ENCODE results near the gene AHDC1.
"Not testable (repeated sequence)": the region's sequence is repeated elsewhere in the genome, so short reads cannot be mapped to it uniquely, and the experiment has no call there.

AHDC1 gene

GRCh38 chr1:27545271-27545670, 58.7 kb downstream of the AHDC1 start:
- peaks cover 39% of the 10 kb centered on the region for H3K4me1 ChIP-seq (ENCODE audit: control insufficient read depth, insufficient read depth, low read length, poor library complexity, severe bottlenecking)
- 86 to 90% methylated on average over 3 to 4 of the region's 5 CpGs for WGBS, 2 experiments (ENCODE audit: insufficient coverage in 2 of 2)
- H3K36me3 ChIP-seq (ENCODE audit: control insufficient read depth, insufficient read depth, low read length), result peaks cover 83% of the 10 kb centered on the region
- H3K4me3 ChIP-seq (ENCODE audit: extremely low read depth, insufficient read depth, low read length, poor library complexity, severe bottlenecking), result no peak overlapping the region
- H3K27ac ChIP-seq (ENCODE audit: low read depth, low read length, severe bottlenecking), result no peak overlapping the region
- H3K9me3 ChIP-seq (ENCODE audit: control insufficient read depth, low read length), result no peaks in the 10 kb centered on the region

DNA sequence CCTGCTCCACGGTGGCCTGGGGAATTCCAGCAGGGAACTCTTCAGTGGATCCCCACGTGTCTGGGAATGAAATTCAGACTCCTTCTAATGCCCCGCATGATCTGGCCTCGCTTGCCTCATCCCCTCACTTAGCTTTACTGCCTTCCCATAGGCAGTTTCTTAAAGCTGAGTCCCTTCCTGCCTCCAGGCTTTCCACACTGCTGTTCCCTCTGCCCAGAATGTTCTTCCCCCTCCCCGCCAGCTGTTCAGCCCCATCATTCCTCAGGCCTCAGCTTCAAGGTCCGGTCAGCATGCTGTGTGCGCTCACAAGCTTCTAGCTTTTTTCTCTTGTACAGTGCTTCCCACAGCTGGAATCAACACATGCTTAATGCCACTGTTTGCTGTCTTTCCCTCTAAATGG, 59.1 kb downstream of the AHDC1 start:
- peaks cover 80% of the 10 kb centered on the region for H3K36me3 ChIP-seq (ENCODE audit: control insufficient read depth, insufficient read depth, low read length)
- peaks cover 43% of the 10 kb centered on the region for H3K4me1 ChIP-seq (ENCODE audit: control insufficient read depth, insufficient read depth, low read length, poor library complexity, severe bottlenecking)
- H3K4me3 ChIP-seq (ENCODE audit: extremely low read depth, insufficient read depth, low read length, poor library complexity, severe bottlenecking), result no peak overlapping the region
- no peak overlapping the region for H3K27ac ChIP-seq (ENCODE audit: low read depth, low read length, severe bottlenecking)
- WGBS, 2 experiments (ENCODE audit: insufficient coverage in 2 of 2), result 93% methylated on average over 7 of the region's 7 CpGs
- H3K9me3 ChIP-seq (ENCODE audit: control insufficient read depth, low read length), result no peaks in the 10 kb centered on the region

DNA sequence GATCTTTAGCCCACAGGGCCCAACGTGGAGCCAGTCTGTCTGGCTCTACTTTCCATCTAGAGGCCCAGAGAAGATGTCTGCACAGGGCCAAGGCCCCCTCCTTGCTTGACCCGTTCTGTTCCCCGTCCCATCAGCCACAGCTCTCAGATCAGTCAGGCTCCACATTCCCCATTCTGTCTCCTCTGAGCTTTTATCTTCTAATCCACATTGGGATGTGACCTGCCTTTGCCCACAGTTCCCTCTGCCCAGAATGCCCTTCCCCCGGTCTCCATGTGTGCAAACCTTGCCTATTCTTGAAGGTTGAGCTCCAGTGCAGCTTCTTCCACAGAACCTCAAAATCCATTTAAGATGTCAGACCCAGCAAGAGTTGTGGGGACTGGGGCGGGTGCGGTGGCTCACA, 60.7 kb downstream of the AHDC1 start:
- Histone ChIP-seq H3K4me3 (ENCODE audit: extremely low read depth, insufficient read depth, low read length, poor library complexity, severe bottlenecking) (no peak overlapping the region), H3K27ac (ENCODE audit: low read depth, low read length, severe bottlenecking) (peak overlapping the region; percentile 90), H3K4me1 (ENCODE audit: control insufficient read depth, insufficient read depth, low read length, poor library complexity, severe bottlenecking) (peaks cover 55% of the 10 kb centered on the region), H3K9me3 (ENCODE audit: control insufficient read depth, low read length) (no peaks in the 10 kb centered on the region), H3K36me3 (ENCODE audit: control insufficient read depth, insufficient read depth, low read length) (peaks cover 74% of the 10 kb centered on the region)
- 87 to 90% methylated on average over 6 of the region's 6 CpGs for WGBS, 2 experiments (ENCODE audit: insufficient coverage in 2 of 2)

DNA sequence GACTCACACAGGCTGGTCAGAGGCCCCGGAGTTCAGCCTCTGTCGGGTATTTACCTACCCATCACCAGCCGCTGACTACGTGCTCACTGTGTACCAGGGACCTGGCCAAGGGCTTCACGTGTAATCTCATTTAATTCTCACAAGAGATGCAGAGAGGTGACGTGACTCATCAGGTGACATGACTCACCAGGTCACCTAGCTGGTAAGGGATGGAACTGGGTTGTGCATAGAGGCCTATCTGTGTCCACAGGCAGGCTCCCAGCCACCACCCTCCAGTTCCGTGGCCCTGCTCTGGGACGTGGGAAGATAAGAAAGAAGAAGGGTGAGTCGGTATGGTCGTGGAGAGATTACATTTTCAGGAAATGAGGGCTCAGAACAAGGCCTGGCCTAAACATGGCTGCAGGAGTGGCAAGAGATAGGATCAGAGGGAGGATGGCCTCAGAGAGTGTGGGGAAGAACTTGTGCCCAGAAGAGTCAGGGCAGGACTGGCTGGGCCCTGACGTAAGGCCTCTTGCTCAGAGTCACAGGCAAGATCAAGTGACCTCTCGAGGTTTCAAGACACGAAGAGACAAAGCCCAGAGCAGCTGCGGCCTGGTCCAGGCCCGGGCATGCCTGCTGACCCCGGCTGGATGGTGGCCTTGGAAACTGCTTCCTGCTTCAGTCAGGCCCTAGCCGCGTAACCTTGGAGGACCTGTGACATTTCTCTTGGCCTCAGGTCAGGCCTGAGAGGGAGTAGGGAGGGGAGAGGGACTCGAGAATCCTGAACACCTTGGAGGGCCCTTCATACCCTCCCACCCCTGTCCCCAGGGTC, 61.3 kb downstream of the AHDC1 start:
- Histone ChIP-seq H3K4me3 (ENCODE audit: extremely low read depth, insufficient read depth, low read length, poor library complexity, severe bottlenecking) (no peak overlapping the region), H3K36me3 (ENCODE audit: control insufficient read depth, insufficient read depth, low read length) (peaks cover 68% of the 10 kb centered on the region), H3K4me1 (ENCODE audit: control insufficient read depth, insufficient read depth, low read length, poor library complexity, severe bottlenecking) (peaks cover 60% of the 10 kb centered on the region), H3K9me3 (ENCODE audit: control insufficient read depth, low read length) (no peaks in the 10 kb centered on the region), H3K27ac (ENCODE audit: low read depth, low read length, severe bottlenecking) (peak overlapping the region; percentile 90)
- WGBS, 2 experiments (ENCODE audit: insufficient coverage in 2 of 2), result 80 to 82% methylated on average over 13 to 15 of the region's 19 CpGs

GRCh38 chr1:27539901-27540861, 63.8 kb downstream of the AHDC1 start:
- Histone ChIP-seq H3K36me3 (ENCODE audit: control insufficient read depth, insufficient read depth, low read length) (peaks cover 56% of the 10 kb centered on the region), H3K9me3 (ENCODE audit: control insufficient read depth, low read length) (no peaks in the 10 kb centered on the region), H3K4me1 (ENCODE audit: control insufficient read depth, insufficient read depth, low read length, poor library complexity, severe bottlenecking) (peaks cover 78% of the 10 kb centered on the region), H3K4me3 (ENCODE audit: extremely low read depth, insufficient read depth, low read length, poor library complexity, severe bottlenecking) (no peak overlapping the region), H3K27ac (ENCODE audit: low read depth, low read length, severe bottlenecking) (peak overlapping the region; percentile 72)
- WGBS, 2 experiments (ENCODE audit: insufficient coverage in 2 of 2), result 84 to 87% methylated on average over 8 to 9 of the region's 9 CpGs

GRCh38 chr1:27538793-27539192, 65.2 kb downstream of the AHDC1 start:
- H3K27ac ChIP-seq (ENCODE audit: low read depth, low read length, severe bottlenecking), result peak overlapping the region; percentile 74
- 100% methylated on average over 1 of the region's 3 CpGs; no CpG with 5 or more reads in 1 of the 2 experiments for WGBS, 2 experiments (ENCODE audit: insufficient coverage in 2 of 2)
- H3K4me1 ChIP-seq (ENCODE audit: control insufficient read depth, insufficient read depth, low read length, poor library complexity, severe bottlenecking), result peaks cover 71% of the 10 kb centered on the region
- H3K4me3 ChIP-seq (ENCODE audit: extremely low read depth, insufficient read depth, low read length, poor library complexity, severe bottlenecking), result no peak overlapping the region
- H3K36me3 ChIP-seq (ENCODE audit: control insufficient read depth, insufficient read depth, low read length), result peaks cover 61% of the 10 kb centered on the region
- no peaks in the 10 kb centered on the region for H3K9me3 ChIP-seq (ENCODE audit: control insufficient read depth, low read length)

GRCh38 chr1:27538305-27538676, 65.7 kb downstream of the AHDC1 start:
- H3K9me3 ChIP-seq (ENCODE audit: control insufficient read depth, low read length); H3K4me3 ChIP-seq (ENCODE audit: extremely low read depth, insufficient read depth, low read length, poor library complexity, severe bottlenecking): not testable (repeated sequence)
- peaks cover 61% of the 10 kb centered on the region for H3K36me3 ChIP-seq (ENCODE audit: control insufficient read depth, insufficient read depth, low read length)
- 100% methylated on average over 2 of the region's 4 CpGs for WGBS, 2 experiments (ENCODE audit: insufficient coverage in 2 of 2)
- peak overlapping the region; percentile 74 for H3K27ac ChIP-seq (ENCODE audit: low read depth, low read length, severe bottlenecking)
- H3K4me1 ChIP-seq (ENCODE audit: control insufficient read depth, insufficient read depth, low read length, poor library complexity, severe bottlenecking), result peaks cover 67% of the 10 kb centered on the region

- Histone ChIP-seq H3K27ac (ENCODE audit: low read depth, low read length, severe bottlenecking) (peak overlapping the region; percentile 74), H3K4me1 (ENCODE audit: control insufficient read depth, insufficient read depth, low read length, poor library complexity, severe bottlenecking) (peaks cover 55% of the 10 kb centered on the region), H3K36me3 (ENCODE audit: control insufficient read depth, insufficient read depth, low read length) (peaks cover 62% of the 10 kb centered on the region), H3K9me3 (ENCODE audit: control insufficient read depth, low read length) (no peaks in the 10 kb centered on the region), H3K4me3 (ENCODE audit: extremely low read depth, insufficient read depth, low read length, poor library complexity, severe bottlenecking) (no peak overlapping the region)
- 23% methylated on average over 6 of the region's 11 CpGs; no CpG with 5 or more reads in 1 of the 2 experiments for WGBS, 2 experiments (ENCODE audit: insufficient coverage in 2 of 2)
These were observed 67.2 kb downstream of the AHDC1 start for GRCh38 chr1:27536767-27537166.

DNA sequence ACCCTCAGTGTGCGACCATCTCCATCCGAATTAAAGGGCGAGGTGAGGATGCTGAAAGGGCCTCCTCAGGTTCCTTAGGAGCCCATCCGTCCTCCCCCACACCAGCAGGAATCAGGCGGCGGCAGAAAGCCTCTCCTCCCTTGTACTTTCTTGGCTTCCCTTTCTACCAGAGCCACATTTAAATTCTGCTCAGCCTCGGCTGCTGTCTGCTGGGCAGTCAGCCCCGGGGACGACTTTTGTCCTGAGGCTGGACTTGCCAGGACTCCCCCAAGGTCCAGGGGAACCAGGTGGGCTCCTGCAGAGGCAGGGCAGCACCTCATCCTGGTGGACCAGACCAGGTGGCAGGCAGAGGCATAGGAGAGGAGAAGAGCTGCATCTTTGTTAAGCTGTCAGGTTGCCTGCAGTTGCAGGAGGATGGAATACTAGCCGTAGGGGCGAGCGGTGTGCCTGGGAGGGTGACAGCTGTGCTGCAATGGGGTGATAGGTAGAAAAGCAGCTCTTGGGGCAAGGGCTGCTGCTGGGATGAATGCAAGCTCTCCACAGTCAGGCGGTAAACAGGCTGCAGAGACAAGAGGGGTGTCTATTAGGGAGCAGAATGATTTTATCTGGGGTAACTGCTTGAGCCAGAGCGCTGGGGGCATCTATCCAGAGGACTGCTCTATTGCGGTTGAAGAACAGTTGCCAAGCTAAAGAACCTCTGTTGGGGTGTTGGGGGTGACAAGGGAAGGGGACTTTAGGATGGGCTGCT, 67.8 kb downstream of the AHDC1 start:
- H3K36me3 ChIP-seq (ENCODE audit: control insufficient read depth, insufficient read depth, low read length), result peaks cover 61% of the 10 kb centered on the region
- no peak overlapping the region for H3K4me3 ChIP-seq (ENCODE audit: extremely low read depth, insufficient read depth, low read length, poor library complexity, severe bottlenecking)
- H3K27ac ChIP-seq (ENCODE audit: low read depth, low read length, severe bottlenecking), result peak overlapping the region; percentile 74

GRCh38 chr1:27535386-27535785, 68.6 kb downstream of the AHDC1 start:
- H3K27ac ChIP-seq (ENCODE audit: low read depth, low read length, severe bottlenecking), result no peak overlapping the region
- H3K4me3 ChIP-seq (ENCODE audit: extremely low read depth, insufficient read depth, low read length, poor library complexity, severe bottlenecking), result no peak overlapping the region
- peaks cover 59% of the 10 kb centered on the region for H3K36me3 ChIP-seq (ENCODE audit: control insufficient read depth, insufficient read depth, low read length)
- H3K9me3 ChIP-seq (ENCODE audit: control insufficient read depth, low read length), result no peaks in the 10 kb centered on the region
- peaks cover 48% of the 10 kb centered on the region for H3K4me1 ChIP-seq (ENCODE audit: control insufficient read depth, insufficient read depth, low read length, poor library complexity, severe bottlenecking)
- 73% methylated on average over 2 of the region's 2 CpGs; no CpG with 5 or more reads in 1 of the 2 experiments for WGBS, 2 experiments (ENCODE audit: insufficient coverage in 2 of 2)

More for the DNA sequence above, 67.8 kb downstream of the AHDC1 start:
- WGBS, 2 experiments (ENCODE audit: insufficient coverage in 2 of 2), result 77 to 81% methylated on average over 13 to 15 of the region's 15 CpGs
- Histone ChIP-seq H3K4me1 (ENCODE audit: control insufficient read depth, insufficient read depth, low read length, poor library complexity, severe bottlenecking) (peaks cover 55% of the 10 kb centered on the region), H3K9me3 (ENCODE audit: control insufficient read depth, low read length) (no peaks in the 10 kb centered on the region)
